Thyroid gland (tissue), 4 donors: ENCODE results near the gene PLEKHA5.

Source experiments
- CTCF ChIP-seq, 6 experiments: fragments of 200-600 bp in 3 of 6; fragments of 450-650 bp in 3 of 6; sonication (generic) in 3 of 6; IDR thresholded peaks; one replicate each; pipeline ENCODE4 v1.5.1; 2016 to 2019; ENCODE audit warnings: antibody characterized with exemption in 6 of 6, mild to moderate bottlenecking in 2 of 6, inconsistent platforms in 1 of 6, moderate library complexity in 1 of 6
- POLR2A ChIP-seq, 2 donors: fragments of 450-650 bp; IDR thresholded peaks; one replicate each; pipeline ENCODE4 v1.6.1; 2017; ENCODE audit warnings: antibody characterized with exemption in 2 of 2, mild to moderate bottlenecking in 2 of 2, moderate library complexity in 1 of 2

- TF ChIP-seq CTCF (IDR thresholded peaks at IDR 0.05) (peak in 1 of 6 experiments; percentile 9), POLR2A (IDR thresholded peaks at IDR 0.05) (no peak)
Observed at GRCh38 chr12:19183121-19183838, 53.7 kb downstream of the PLEKHA5 start.
